ENCODE results near the gene SYNGR3. TPM values are rescaled to one million over a fixed set of nuclear protein-coding genes. Genes with fewer than 3 reads are reported as not detected.

SYNGR3 gene
- total and polyA plus RNA-seq, 2 of the 13 experiments (the other 11 are each of a cell fraction or from before 2014, with no cell fraction given), result 0.97 to 5.7 TPM

DNA sequence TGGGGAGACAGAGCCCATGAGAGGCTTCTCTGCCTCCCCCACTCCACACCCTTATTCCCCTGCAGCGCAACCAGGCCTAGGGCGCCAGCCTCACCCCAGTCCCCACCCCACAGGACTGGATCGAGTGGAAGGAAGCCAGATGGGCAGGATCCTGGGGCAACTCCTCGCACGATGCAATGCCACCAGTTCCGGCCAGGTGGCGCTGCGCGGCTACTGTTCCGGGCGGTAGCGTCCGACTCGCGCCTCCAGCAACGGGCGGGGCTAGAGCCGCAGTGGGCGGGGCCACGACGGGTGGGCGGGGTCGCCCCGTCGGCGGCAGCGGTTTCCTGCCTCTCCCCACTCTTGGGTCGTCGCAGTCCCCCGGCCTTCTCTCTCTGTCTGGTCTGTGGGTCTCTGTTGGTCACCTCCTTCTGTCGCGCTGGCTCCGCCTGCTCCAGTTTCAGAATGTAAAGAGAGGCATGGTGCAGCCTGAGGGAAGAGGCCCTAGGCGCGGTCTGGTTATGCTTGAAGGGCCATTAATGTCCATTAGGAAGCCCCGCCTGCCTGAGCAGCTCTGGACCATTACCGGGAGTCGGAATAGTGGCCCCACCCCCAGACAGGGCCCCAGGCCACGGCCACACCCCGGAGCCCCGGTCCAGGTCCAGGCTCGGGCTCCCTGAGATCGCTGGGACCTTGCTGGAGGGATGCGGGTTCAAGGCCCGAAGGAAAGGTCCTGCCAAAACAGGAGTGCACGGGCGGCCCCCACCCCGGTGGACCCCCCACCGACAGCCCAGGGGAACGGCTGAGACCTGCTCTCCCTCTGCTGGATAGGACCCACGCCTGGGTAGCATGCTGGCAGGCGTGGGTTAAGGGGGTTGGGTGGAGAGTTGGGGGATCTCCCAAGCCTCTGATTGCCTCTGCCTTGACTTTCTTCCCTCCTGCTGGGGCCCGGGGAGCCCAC lies 33.6 kb downstream of the SYNGR3 start (continued):
- TF ChIP-seq, protein P1, sequence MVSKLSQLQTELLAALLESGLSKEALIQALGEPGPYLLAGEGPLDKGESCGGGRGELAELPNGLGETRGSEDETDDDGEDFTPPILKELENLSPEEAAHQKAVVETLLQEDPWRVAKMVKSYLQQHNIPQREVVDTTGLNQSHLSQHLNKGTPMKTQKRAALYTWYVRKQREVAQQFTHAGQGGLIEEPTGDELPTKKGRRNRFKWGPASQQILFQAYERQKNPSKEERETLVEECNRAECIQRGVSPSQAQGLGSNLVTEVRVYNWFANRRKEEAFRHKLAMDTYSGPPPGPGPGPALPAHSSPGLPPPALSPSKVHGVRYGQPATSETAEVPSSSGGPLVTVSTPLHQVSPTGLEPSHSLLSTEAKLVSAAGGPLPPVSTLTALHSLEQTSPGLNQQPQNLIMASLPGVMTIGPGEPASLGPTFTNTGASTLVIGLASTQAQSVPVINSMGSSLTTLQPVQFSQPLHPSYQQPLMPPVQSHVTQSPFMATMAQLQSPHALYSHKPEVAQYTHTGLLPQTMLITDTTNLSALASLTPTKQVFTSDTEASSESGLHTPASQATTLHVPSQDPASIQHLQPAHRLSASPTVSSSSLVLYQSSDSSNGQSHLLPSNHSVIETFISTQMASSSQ (IDR thresholded peaks at IDR 0.05; ENCODE audit: low read depth), result no peak
- TF ChIP-seq, protein P1 (CRISPR knock-in tag; IDR thresholded peaks at IDR 0.05; ENCODE audit: borderline replicate concordance), result no peak; the same call in 1 of the 2 replicates
- no peak for TF ChIP-seq ZNF709 (CRISPR knock-in tag; IDR thresholded peaks at IDR 0.05)
- no peak for TF ChIP-seq SATB2 (CRISPR knock-in tag; IDR thresholded peaks at IDR 0.05)
- no peak for TF ChIP-seq ZNF263 (CRISPR knock-in tag; IDR thresholded peaks at IDR 0.05)
- TF ChIP-seq, protein P2, sequence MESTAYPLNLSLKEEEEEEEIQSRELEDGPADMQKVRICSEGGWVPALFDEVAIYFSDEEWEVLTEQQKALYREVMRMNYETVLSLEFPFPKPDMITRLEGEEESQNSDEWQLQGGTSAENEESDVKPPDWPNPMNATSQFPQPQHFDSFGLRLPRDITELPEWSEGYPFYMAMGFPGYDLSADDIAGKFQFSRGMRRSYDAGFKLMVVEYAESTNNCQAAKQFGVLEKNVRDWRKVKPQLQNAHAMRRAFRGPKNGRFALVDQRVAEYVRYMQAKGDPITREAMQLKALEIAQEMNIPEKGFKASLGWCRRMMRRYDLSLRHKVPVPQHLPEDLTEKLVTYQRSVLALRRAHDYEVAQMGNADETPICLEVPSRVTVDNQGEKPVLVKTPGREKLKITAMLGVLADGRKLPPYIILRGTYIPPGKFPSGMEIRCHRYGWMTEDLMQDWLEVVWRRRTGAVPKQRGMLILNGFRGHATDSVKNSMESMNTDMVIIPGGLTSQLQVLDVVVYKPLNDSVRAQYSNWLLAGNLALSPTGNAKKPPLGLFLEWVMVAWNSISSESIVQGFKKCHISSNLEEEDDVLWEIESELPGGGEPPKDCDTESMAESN (CRISPR knock-in tag; conservative IDR thresholded peaks at IDR 0.05), result 0 out of 2 replicates have a peak, but pooled peaks have one; percentile 32
- TF ChIP-seq, protein P3, sequence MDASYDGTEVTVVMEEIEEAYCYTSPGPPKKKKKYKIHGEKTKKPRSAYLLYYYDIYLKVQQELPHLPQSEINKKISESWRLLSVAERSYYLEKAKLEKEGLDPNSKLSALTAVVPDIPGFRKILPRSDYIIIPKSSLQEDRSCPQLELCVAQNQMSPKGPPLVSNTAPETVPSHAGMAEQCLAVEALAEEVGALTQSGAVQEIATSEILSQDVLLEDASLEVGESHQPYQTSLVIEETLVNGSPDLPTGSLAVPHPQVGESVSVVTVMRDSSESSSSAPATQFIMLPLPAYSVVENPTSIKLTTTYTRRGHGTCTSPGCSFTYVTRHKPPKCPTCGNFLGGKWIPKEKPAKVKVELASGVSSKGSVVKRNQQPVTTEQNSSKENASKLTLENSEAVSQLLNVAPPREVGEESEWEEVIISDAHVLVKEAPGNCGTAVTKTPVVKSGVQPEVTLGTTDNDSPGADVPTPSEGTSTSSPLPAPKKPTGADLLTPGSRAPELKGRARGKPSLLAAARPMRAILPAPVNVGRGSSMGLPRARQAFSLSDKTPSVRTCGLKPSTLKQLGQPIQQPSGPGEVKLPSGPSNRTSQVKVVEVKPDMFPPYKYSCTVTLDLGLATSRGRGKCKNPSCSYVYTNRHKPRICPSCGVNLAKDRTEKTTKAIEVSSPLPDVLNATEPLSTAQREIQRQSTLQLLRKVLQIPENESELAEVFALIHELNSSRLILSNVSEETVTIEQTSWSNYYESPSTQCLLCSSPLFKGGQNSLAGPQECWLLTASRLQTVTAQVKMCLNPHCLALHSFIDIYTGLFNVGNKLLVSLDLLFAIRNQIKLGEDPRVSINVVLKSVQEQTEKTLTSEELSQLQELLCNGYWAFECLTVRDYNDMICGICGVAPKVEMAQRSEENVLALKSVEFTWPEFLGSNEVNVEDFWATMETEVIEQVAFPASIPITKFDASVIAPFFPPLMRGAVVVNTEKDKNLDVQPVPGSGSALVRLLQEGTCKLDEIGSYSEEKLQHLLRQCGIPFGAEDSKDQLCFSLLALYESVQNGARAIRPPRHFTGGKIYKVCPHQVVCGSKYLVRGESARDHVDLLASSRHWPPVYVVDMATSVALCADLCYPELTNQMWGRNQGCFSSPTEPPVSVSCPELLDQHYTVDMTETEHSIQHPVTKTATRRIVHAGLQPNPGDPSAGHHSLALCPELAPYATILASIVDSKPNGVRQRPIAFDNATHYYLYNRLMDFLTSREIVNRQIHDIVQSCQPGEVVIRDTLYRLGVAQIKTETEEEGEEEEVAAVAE (CRISPR knock-in tag; IDR thresholded peaks at IDR 0.05; ENCODE audit: borderline replicate concordance), result peak; percentile 24; the same call in 1 of the 2 replicates
- no peak for TF ChIP-seq RFXAP (CRISPR knock-in tag; IDR thresholded peaks at IDR 0.05; ENCODE audit: borderline replicate concordance)
- TF ChIP-seq CBX2 (IDR thresholded peaks at IDR 0.05; ENCODE audit: low read depth, low read length), result no peak
- TF ChIP-seq CBX2 (CRISPR knock-in tag; IDR thresholded peaks at IDR 0.05; ENCODE audit: low read depth), result no peak
- TF ChIP-seq, protein P4, sequence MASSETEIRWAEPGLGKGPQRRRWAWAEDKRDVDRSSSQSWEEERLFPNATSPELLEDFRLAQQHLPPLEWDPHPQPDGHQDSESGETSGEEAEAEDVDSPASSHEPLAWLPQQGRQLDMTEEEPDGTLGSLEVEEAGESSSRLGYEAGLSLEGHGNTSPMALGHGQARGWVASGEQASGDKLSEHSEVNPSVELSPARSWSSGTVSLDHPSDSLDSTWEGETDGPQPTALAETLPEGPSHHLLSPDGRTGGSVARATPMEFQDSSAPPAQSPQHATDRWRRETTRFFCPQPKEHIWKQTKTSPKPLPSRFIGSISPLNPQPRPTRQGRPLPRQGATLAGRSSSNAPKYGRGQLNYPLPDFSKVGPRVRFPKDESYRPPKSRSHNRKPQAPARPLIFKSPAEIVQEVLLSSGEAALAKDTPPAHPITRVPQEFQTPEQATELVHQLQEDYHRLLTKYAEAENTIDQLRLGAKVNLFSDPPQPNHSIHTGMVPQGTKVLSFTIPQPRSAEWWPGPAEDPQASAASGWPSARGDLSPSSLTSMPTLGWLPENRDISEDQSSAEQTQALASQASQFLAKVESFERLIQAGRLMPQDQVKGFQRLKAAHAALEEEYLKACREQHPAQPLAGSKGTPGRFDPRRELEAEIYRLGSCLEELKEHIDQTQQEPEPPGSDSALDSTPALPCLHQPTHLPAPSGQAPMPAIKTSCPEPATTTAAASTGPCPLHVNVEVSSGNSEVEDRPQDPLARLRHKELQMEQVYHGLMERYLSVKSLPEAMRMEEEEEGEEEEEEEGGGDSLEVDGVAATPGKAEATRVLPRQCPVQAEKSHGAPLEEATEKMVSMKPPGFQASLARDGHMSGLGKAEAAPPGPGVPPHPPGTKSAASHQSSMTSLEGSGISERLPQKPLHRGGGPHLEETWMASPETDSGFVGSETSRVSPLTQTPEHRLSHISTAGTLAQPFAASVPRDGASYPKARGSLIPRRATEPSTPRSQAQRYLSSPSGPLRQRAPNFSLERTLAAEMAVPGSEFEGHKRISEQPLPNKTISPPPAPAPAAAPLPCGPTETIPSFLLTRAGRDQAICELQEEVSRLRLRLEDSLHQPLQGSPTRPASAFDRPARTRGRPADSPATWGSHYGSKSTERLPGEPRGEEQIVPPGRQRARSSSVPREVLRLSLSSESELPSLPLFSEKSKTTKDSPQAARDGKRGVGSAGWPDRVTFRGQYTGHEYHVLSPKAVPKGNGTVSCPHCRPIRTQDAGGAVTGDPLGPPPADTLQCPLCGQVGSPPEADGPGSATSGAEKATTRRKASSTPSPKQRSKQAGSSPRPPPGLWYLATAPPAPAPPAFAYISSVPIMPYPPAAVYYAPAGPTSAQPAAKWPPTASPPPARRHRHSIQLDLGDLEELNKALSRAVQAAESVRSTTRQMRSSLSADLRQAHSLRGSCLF (CRISPR knock-in tag; IDR thresholded peaks at IDR 0.05; ENCODE audit: borderline replicate concordance), result no peak
- TF ChIP-seq ZSCAN20 (CRISPR knock-in tag; IDR thresholded peaks at IDR 0.05; ENCODE audit: borderline replicate concordance), result no peak

Measured in HepG2 (cell line).